SKM-1 treated with dmso at 0.1 percent for 144 hours (cell line): ENCODE measurements around the gene BMP4.
A peak's percentile ranks its signal among the peaks of the same experiment; 100 is the strongest.
"Not testable (repeated sequence)": the region's sequence is repeated elsewhere in the genome, so short reads cannot be mapped to it uniquely, and the experiment has no call there.

Source experiments
- DNase-seq: peaks from one replicate; lab custom pipeline; 2025; ENCODE audit not compliant: unreplicated experiment; lab: John Stamatoyannopoulos, UW

BMP4 gene

GRCh38 chr14:53956427-53957201, at the start of gene BMP4:
Gene BMP4 (minus strand): TSS chr14:53956825. CDS start chr14:53952222, 4,603 bp downstream.
- DNase-seq: peak; percentile 39

- no peak for DNase-seq
Observed at GRCh38 chr14:54003064-54003463, 46.4 kb upstream of the BMP4 start.

- no peak for DNase-seq
Observed at GRCh38 chr14:54002653-54003052, 46.0 kb upstream of the BMP4 start.

- DNase-seq: no peak
Observed at GRCh38 chr14:54001189-54001878, 44.7 kb upstream of the BMP4 start.

GRCh38 chr14:54000341-54000811, 43.8 kb upstream of the BMP4 start:
- DNase-seq: no peak

- DNase-seq: no peak
Observed at GRCh38 chr14:53999061-53999488, 42.5 kb upstream of the BMP4 start.

GRCh38 chr14:53996041-53996440, 39.4 kb upstream of the BMP4 start:
- DNase-seq: no peak

GRCh38 chr14:53993920-53994607, 37.4 kb upstream of the BMP4 start:
- no peak for DNase-seq

GRCh38 chr14:53990978-53991377, 34.4 kb upstream of the BMP4 start:
- DNase-seq: no peak

GRCh38 chr14:53986718-53987117, 30.1 kb upstream of the BMP4 start:
- not testable (repeated sequence) for DNase-seq

GRCh38 chr14:53984958-53985357, 28.3 kb upstream of the BMP4 start:
- not testable (repeated sequence) for DNase-seq

GRCh38 chr14:53983112-53983511, 26.5 kb upstream of the BMP4 start:
- no peak for DNase-seq

- no peak for DNase-seq
Observed at GRCh38 chr14:53982546-53982945, 25.9 kb upstream of the BMP4 start.

GRCh38 chr14:53979747-53980642, 23.4 kb upstream of the BMP4 start:
- DNase-seq: no peak

- no peak for DNase-seq
Observed at GRCh38 chr14:53979113-53979681, 22.6 kb upstream of the BMP4 start.

GRCh38 chr14:53978194-53978593, 21.6 kb upstream of the BMP4 start:
- no peak for DNase-seq

GRCh38 chr14:53975444-53975843, 18.8 kb upstream of the BMP4 start:
- DNase-seq: peak; percentile 14

GRCh38 chr14:53971521-53971920, 14.9 kb upstream of the BMP4 start:
- no peak for DNase-seq

- DNase-seq: no peak
Observed at GRCh38 chr14:53969326-53969725, 12.7 kb upstream of the BMP4 start.

- no peak for DNase-seq
Observed at GRCh38 chr14:53968726-53969125, 12.1 kb upstream of the BMP4 start.
